Dendritic cell treated with granulocyte-macrophage colony-stimulating factor and Interleukin-4, amounts not matched to agents 40 ng/mL and 50 ng/mL, for 4 days (primary cell): Measurements from ENCODE around the gene ST3GAL4.
"Not testable (repeated sequence)": the region's sequence is repeated elsewhere in the genome, so short reads cannot be mapped to it uniquely, and the experiment has no call there.

Source experiments
- H3K27ac Mint-ChIP-seq: one replicate; pipeline ENCODE4 v1.8.0; 2022; ENCODE audit warnings: mild to moderate bottlenecking, mixed read lengths
- H3K27me3 Mint-ChIP-seq: one replicate; pipeline ENCODE4 v1.8.0; 2022; ENCODE audit warnings: mild to moderate bottlenecking, mixed read lengths
- H3K36me3 Mint-ChIP-seq: one replicate; pipeline ENCODE4 v1.8.0; 2022; ENCODE audit warnings: low read depth, mixed read lengths
- H3K4me1 Mint-ChIP-seq: one replicate; pipeline ENCODE4 v1.8.0; 2022; ENCODE audit warnings: low read depth, mixed read lengths
- H3K4me3 Mint-ChIP-seq: one replicate; pipeline ENCODE4 v1.8.0; 2022; ENCODE audit warnings: mild to moderate bottlenecking, moderate library complexity, mixed read lengths
- H3K9me3 Mint-ChIP-seq: one replicate; pipeline ENCODE4 v1.8.0; 2022; ENCODE audit warnings: mixed read lengths
- intact Hi-C: fragments of 100-400 bp; cut with micrococcal nuclease; formaldehyde crosslinking; loops from one replicate; pipeline ENCODE4 v1.15.0; 2022

The ST3GAL4 gene, protein sequence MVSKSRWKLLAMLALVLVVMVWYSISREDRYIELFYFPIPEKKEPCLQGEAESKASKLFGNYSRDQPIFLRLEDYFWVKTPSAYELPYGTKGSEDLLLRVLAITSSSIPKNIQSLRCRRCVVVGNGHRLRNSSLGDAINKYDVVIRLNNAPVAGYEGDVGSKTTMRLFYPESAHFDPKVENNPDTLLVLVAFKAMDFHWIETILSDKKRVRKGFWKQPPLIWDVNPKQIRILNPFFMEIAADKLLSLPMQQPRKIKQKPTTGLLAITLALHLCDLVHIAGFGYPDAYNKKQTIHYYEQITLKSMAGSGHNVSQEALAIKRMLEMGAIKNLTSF

DNA sequence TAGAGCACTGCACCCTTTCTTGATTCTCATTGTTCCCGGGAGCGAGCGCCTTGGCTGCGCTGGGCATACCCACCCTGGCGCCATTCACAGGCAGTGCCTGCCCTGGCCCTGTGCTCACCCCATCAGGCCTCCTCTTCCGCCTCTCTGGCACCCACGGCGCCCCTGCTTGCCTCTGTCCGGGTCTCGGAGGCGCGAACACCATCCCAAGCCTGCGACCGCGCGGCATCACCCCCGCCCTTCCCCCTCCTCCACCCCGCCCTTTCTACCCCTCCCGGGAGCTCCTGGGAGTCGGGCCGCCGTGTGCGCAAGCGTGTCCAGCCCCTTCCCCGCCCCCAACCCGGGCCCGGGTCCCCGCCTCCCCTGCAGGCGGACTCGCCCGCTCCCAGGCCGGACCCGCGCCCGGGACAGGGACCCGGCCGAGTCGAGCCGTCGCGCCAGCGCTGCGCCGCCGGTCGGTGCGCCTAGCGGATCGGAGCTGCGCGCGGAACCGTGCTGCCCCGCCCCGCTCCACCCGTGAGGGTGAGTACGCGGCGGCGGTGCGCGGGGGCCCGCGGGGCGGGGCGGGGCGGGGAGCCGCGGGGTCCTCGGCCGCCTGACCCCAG is at the start of gene ST3GAL4:
ST3GAL4 (plus strand) TSS at position 363 of the 602 bp plus-strand sequence. CDS start 50,470 bp downstream, outside the sequence.
- intact Hi-C loops, result loop anchor here (1.0 to 5.0 kb wide), 3 partner anchors 9 to 43 kb away; no protein-coding TSS in a partner anchor
- H3K27me3 Mint-ChIP-seq, result no peaks in the 10 kb centered on the region
- H3K9me3 Mint-ChIP-seq, result no peaks in the 10 kb centered on the region
- H3K4me3 Mint-ChIP-seq, result peak within 1 kb of the TSS; percentile 88
- H3K27ac Mint-ChIP-seq, result peak within 1 kb of the TSS; percentile 84
- peaks cover 80% of the 10 kb centered on the region for H3K4me1 Mint-ChIP-seq
- H3K36me3 Mint-ChIP-seq, result peaks cover 12% of the 10 kb centered on the region

DNA sequence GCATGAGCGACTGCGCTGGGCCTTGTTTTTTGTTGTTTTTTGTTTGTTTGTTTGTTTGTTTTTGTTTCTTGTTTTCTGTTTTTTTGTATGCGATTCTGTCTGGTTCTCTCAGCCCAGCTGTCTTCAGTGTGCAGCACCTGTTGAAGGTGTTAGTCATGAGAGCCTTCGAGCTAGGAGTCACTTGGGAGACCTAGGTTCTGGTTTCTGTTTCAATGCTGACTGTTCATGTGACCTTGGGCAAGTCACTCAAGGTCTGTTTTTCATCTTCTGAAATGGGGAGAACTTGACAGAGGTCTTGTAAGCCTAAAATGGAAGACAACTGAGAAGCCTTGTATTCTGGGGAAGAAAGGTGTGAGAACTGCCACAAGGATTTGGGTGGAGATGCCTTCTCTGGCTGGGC is 49.8 kb upstream of the ST3GAL4 start:
- Mint-ChIP-seq H3K27ac (no peak overlapping the region), H3K27me3 (no peaks in the 10 kb centered on the region), H3K9me3 (no peaks in the 10 kb centered on the region), H3K4me3 (no peak overlapping the region), H3K36me3 (peaks cover 37% of the 10 kb centered on the region), H3K4me1 (peaks cover 44% of the 10 kb centered on the region)
- intact Hi-C loops, result no loop called here

DNA sequence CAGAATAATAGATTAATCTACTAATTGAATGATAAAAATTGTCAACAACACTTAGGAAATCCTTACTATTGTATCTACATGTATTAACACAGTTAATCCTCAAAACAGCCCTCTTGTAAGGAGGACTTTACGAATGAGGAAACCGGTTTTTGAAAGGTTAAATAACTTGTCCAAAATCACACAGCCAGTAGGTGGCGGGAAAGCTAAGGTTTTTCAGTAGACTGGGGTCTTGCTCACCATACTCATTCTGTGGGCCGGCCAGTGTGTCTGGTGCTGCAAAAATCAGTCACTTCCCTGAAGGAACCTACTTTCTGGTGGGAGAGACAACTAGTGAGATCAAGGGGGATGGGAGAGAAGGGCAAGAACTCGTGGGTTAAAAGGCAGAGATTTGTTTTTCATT is 47.8 kb upstream of the ST3GAL4 start:
- Mint-ChIP-seq H3K9me3 (no peaks in the 10 kb centered on the region), H3K4me3 (no peak overlapping the region), H3K27ac (no peak overlapping the region), H3K27me3 (no peaks in the 10 kb centered on the region), H3K4me1 (peaks cover 60% of the 10 kb centered on the region), H3K36me3 (peaks cover 34% of the 10 kb centered on the region)
- intact Hi-C loops, result no loop called here

DNA sequence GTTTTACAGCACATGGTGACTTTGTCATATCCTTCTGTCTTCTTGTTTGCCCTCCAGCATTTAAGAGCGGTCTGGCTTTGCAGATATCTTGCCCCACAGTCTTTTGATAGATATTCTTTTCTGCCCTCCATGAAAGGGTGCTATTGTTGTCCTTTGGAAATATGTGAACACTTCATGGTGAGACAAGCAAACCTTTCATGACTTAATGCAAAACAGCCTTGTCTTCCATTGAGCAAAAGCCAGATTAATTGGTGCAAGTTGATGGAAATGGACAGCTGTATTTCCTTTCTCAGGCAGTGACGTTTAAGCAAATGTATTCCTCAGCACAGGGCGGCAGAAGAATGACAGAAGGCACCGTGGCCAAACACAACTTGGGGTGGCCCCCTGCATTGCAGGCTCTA is 47.2 kb upstream of the ST3GAL4 start:
- Mint-ChIP-seq H3K4me3 (no peak overlapping the region), H3K9me3 (no peaks in the 10 kb centered on the region), H3K4me1 (peaks cover 62% of the 10 kb centered on the region), H3K27ac (no peak overlapping the region), H3K27me3 (no peaks in the 10 kb centered on the region), H3K36me3 (peaks cover 34% of the 10 kb centered on the region)
- intact Hi-C loops, result no loop called here

DNA sequence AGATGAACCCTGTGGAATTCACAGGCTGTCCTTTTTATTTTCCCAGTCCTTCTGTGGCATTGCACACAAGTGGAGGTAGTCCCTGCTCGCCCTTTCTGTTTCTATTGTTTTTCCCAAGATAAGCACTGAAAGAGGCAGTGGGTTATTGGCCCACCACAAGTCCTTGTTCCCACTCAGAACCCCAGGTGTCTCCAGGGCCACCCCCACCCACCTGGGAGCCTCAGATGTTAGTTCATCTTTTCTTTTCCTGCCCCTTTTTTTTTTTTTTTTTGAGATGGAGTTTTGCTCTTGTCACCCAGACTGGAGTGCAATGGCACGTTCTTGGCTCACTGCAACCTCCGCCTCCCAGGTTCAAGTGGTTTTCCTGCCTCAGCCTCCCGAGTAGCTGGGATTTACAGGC is 46.7 kb upstream of the ST3GAL4 start:
- H3K27me3 Mint-ChIP-seq, H3K4me3 Mint-ChIP-seq, H3K9me3 Mint-ChIP-seq, intact Hi-C loops, H3K27ac Mint-ChIP-seq: not testable (repeated sequence)
- H3K36me3 Mint-ChIP-seq, result peaks cover 31% of the 10 kb centered on the region
- H3K4me1 Mint-ChIP-seq, result peaks cover 62% of the 10 kb centered on the region

DNA sequence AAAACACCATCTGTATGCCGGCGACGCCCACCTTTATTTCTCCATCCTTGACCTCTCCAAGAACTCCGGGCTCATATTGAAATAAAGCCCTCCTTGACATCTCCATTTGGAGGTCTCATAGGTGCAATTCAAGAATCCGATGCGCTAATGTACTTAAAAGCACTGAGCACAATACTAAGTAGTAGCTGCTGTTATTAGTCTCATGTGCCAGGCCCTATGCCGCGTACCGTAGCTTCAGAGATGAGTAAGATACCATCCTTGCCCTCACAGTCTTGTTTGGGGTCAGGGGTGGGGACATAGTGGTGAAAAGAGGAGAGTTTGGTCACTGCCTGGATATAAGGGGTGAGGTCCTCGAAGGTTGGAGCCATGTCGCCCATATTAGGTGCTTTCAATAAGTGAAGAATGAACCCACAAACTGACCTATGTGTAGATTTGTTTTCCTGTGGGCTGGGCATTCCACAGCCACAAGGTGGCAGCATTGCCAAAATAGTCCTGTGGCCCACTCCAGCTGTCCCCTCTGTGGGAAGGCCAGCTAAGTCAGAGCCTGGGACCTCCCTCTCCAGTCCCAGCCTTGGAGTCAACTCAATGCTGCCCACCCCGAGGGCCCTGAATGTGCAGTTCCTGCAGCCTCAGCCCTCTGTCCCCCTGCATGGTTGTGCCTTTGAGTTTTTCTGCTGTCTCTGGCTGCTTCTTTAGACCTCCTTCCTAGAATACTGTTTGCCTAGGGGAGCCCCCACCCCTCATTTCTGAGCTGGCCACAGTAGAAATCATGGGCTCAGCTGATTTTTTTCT is 45.1 kb upstream of the ST3GAL4 start:
- Mint-ChIP-seq H3K36me3 (peaks cover 26% of the 10 kb centered on the region), H3K9me3 (no peaks in the 10 kb centered on the region), H3K4me3 (no peak overlapping the region), H3K4me1 (peaks cover 60% of the 10 kb centered on the region), H3K27ac (no peak overlapping the region), H3K27me3 (no peaks in the 10 kb centered on the region)
- intact Hi-C loops, result loop anchor here (1.0 to 5.0 kb wide), 5 partner anchors 47 to 680 kb away; partner anchors contain the start of gene ST3GAL4

DNA sequence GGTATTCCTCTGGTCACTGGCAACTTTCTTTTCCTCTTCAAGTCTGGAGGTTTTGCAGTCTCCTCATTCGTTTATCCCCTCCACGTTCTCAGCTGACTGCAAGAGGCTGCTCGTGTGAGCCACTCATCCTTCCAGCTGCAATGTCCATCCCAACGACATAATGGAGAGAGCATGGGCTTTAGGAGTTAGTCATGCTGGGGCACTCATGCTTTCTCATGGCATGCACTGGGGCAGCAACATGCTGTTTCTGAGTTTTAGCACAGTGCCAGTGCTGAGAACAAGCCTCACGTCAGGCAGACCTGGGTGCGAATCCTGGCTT is 44.5 kb upstream of the ST3GAL4 start:
- peaks cover 29% of the 10 kb centered on the region for H3K36me3 Mint-ChIP-seq
- no peaks in the 10 kb centered on the region for H3K27me3 Mint-ChIP-seq
- H3K27ac Mint-ChIP-seq, result peak overlapping the region; percentile 33
- peaks cover 54% of the 10 kb centered on the region for H3K4me1 Mint-ChIP-seq
- no peaks in the 10 kb centered on the region for H3K9me3 Mint-ChIP-seq
- intact Hi-C loops, result loop anchor here (1.0 to 5.0 kb wide), 5 partner anchors 46 to 680 kb away; partner anchors contain the start of gene ST3GAL4
- H3K4me3 Mint-ChIP-seq, result no peak overlapping the region

DNA sequence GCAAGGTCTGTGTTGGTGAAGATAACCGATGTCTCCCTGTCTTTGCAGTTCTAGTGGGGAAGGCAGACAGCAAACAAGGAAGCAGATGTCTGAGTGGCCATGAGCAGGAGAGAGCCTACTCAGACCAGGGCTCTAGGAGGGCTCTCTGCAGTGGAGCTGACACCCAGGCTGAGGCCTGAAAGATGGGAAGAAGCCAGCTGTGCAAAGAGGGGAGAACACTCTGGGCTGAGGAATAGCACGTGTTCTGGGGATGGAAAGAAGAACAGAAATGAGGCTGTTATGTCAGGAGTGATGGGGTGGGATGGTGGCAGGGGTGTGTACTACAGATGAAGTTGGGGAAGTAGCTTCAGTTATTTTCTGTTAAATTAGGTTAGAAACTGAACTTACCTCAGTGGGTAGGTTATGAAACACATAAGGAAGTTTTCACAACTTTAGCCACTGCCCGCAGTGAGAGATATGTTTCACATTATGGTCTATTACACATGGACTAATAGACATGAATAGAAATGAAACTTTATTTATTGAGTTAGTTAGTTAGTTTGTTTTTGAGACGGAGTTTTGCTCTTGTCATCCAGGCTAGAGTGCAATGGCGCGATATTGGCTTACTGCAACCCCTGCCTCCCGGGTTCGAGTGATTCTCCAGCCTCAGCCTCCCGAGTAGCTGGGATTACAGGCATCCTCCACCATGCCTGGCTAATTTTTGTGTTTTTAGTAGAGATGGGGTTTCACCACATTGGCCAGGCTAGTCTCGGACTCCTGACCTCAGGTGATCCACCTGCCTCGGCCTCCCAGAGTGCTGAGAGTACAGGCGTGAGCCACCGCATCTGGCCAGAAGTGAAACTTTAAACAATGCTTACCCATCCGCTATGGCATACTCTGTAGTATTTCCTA is 43.8 kb upstream of the ST3GAL4 start:
- intact Hi-C loops, result loop anchor here (2.0 to 5.0 kb wide), 3 partner anchors 46 to 679 kb away; partner anchors contain the start of gene ST3GAL4
- Mint-ChIP-seq H3K27ac (peak overlapping the region; percentile 33), H3K36me3 (peaks cover 33% of the 10 kb centered on the region), H3K4me3 (no peak overlapping the region), H3K9me3 (no peaks in the 10 kb centered on the region), H3K4me1 (peaks cover 53% of the 10 kb centered on the region), H3K27me3 (no peaks in the 10 kb centered on the region)

DNA sequence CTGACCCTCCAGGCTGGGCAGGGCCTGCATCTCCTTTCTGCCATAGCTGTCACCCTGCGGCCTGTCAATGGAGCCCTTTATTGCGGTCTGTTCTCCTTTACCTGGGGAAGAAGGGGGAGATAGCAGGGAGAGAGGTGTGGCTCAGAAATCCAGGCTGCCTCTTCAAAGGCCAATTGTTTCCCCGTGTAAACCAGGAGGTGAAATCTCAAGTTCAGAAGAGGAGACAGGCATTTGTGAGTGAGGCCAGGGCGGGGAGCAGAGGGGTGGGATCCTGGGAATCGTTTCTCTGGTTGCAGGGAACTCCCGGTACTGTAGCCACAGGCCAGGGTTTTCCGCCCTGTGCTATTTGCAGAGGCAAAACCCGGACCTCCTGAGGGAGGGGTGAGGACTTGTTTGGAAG is 42.5 kb upstream of the ST3GAL4 start:
- Mint-ChIP-seq H3K27ac (peak overlapping the region; percentile 51), H3K9me3 (no peaks in the 10 kb centered on the region), H3K4me1 (peaks cover 58% of the 10 kb centered on the region), H3K36me3 (peaks cover 27% of the 10 kb centered on the region), H3K4me3 (no peak overlapping the region), H3K27me3 (no peaks in the 10 kb centered on the region)
- intact Hi-C loops, result loop anchor here (5.0 kb wide), 1 partner anchor 44 kb away; the partner anchor contains the start of gene ST3GAL4

DNA sequence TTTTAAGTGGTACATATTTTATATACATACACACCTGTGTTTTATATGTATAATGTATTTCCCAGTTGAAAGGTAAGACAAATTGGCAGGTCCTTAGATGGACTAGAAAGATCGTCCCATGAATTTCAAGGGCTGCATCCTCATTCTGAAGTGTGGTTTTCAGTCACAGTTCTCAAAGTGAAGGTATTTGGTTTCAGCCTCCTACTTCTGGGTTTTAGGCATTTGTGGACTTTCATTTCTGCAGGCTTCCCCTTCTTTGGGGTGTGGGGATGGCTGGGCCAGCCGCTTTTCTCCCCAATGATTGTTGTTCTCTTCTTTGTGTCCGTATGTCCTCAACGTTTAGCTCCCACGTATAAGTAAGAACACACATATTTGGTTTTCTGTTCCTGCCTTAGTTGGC is 41.7 kb upstream of the ST3GAL4 start:
- Mint-ChIP-seq H3K27ac (no peak overlapping the region), H3K4me3 (no peak overlapping the region), H3K27me3 (no peaks in the 10 kb centered on the region), H3K4me1 (peaks cover 67% of the 10 kb centered on the region), H3K9me3 (no peaks in the 10 kb centered on the region), H3K36me3 (peaks cover 23% of the 10 kb centered on the region)
- intact Hi-C loops, result loop anchor here (5.0 kb wide), 1 partner anchor 43 kb away; the partner anchor contains the start of gene ST3GAL4

DNA sequence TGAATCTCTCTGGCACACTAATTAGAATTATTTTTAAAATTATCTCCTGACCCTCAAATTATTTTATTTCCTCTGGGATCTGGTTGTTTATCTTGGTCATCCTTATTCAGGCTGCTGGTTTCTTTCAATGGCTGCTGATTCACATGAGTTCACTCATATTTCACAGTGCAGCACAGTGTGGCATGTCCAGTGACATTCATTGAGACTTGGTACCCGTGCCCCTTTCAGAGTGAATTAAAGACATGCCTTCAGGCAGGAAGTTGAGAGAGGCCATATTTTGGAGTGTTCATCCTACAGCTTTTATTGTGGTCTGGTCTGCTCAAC is 38.1 kb upstream of the ST3GAL4 start:
- H3K36me3 Mint-ChIP-seq, result peaks cover 26% of the 10 kb centered on the region
- H3K27ac Mint-ChIP-seq, result peak overlapping the region; percentile 78
- H3K9me3 Mint-ChIP-seq, result no peaks in the 10 kb centered on the region
- H3K4me1 Mint-ChIP-seq, result peaks cover 66% of the 10 kb centered on the region
- H3K4me3 Mint-ChIP-seq, result no peak overlapping the region
- intact Hi-C loops, result no loop called here
- no peaks in the 10 kb centered on the region for H3K27me3 Mint-ChIP-seq

DNA sequence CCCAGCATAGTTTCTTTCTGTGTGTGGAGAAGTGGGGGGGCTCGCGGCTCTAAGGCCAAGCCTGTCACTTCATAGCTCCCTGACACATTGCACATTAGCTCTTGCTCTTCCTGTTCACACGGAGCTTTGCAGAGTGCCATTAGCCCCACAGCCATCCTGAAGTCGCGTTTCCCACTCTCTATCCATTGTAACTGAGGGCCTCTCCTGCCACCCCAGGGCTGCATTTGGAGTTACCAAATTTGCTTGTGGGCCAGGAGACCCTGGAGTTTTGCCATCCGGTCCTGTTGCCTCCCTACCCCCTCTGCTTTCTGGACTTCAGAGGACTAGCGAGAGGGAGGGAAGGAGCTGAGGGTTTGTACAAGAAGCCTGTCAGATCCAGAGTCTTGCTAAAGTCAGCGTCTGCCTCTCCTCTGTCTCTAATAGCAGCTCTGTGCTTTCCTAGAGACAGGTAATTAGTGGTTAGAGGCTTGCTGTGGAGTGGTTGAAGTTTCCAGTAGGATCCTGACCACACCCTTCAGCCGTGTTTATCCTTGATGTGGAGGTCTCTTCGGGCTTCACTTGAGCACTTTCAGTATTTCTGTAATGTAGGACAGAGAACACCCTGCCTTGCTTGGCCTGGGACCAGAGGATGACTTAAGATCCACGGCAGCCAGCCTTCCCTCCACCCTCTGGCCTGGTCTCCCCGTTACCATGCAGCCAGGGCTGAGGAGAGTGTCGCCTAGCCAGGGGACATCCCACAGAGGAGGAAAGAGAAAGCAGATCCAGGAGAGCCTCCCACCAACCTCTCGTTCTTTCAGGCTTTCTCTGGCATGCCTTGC is 37.5 kb upstream of the ST3GAL4 start:
- Mint-ChIP-seq H3K9me3 (no peaks in the 10 kb centered on the region), H3K4me3 (peak overlapping the region; percentile 50), H3K4me1 (peaks cover 61% of the 10 kb centered on the region), H3K27me3 (no peaks in the 10 kb centered on the region), H3K36me3 (peaks cover 26% of the 10 kb centered on the region), H3K27ac (peak overlapping the region; percentile 78)
- intact Hi-C loops, result no loop called here
